Keratinocyte (primary cell): ENCODE results near the gene IGFL2. TPM values are rescaled to one million over a fixed set of nuclear protein-coding genes. Genes with fewer than 3 reads are reported as not detected.
"Not testable (repeated sequence)": the region's sequence is repeated elsewhere in the genome, so short reads cannot be mapped to it uniquely, and the experiment has no call there.

Source experiments
- DNase-seq: peaks from one replicate; pipeline ENCODE4 v3.0.0-alpha.2; 2011; ENCODE audit warnings: low read depth, missing footprints, low spot score
- FAIRE-seq: peaks from 2 replicates; lab custom pipeline; 2011; peaks lifted over from hg19 to GRCh38; lab: Jason Lieb, UNC
- H2AFZ ChIP-seq: 2 replicates; pipeline ENCODE4 v1.6.0; 2012; ENCODE audit warnings: low read length, control low read depth, inconsistent platforms; ENCODE audit not compliant: control insufficient read depth
- H3K27ac ChIP-seq: 2 replicates; pipeline ENCODE4 v1.5.1; 2011; ENCODE audit warnings: low read length; ENCODE audit not compliant: control insufficient read depth, insufficient read depth
- H3K27me3 ChIP-seq: 3 replicates; pipeline ENCODE4 v1.6.0; 2011; ENCODE audit warnings: low read length; ENCODE audit not compliant: control insufficient read depth, insufficient read depth; ENCODE audit errors: extremely low read depth
- H3K36me3 ChIP-seq, 2 experiments: 2 replicates in 1 of 2; 3 replicates in 1 of 2; pipeline ENCODE4 v1.5.1; 2011; ENCODE audit warnings: low read length in 2 of 2, mild to moderate bottlenecking in 1 of 2; ENCODE audit not compliant: control insufficient read depth in 2 of 2, insufficient read depth in 2 of 2; ENCODE audit errors: extremely low read depth in 1 of 2
- H3K4me1 ChIP-seq: 3 replicates; pipeline ENCODE4 v1.5.1; 2011; ENCODE audit warnings: low read length; ENCODE audit not compliant: control insufficient read depth, insufficient read depth; ENCODE audit errors: extremely low read depth
- H3K4me2 ChIP-seq: 3 replicates; pipeline ENCODE4 v1.6.0; 2011; ENCODE audit warnings: low read depth, low read length; ENCODE audit not compliant: control insufficient read depth, insufficient read depth; ENCODE audit errors: extremely low read depth
- H3K4me3 ChIP-seq, 3 experiments: fragments of 200-600 bp in 1 of 3; sonication (generic) in 1 of 3; 2 replicates in 2 of 3; 3 replicates in 1 of 3; pipeline ENCODE4 v1.5.1; 2011 to 2016; ENCODE audit warnings: low read length in 3 of 3, mild to moderate bottlenecking in 3 of 3, control low read depth in 2 of 3, inconsistent platforms in 1 of 3, low read depth in 1 of 3, mixed read lengths in 1 of 3, mixed run types in 1 of 3, moderate library complexity in 1 of 3; ENCODE audit not compliant: control insufficient read depth in 2 of 3, insufficient read depth in 2 of 3; ENCODE audit errors: extremely low read depth in 1 of 3
- H3K79me2 ChIP-seq: 2 replicates; pipeline ENCODE4 v1.6.0; 2012; ENCODE audit warnings: low read length; ENCODE audit not compliant: control insufficient read depth, insufficient read depth
- H3K9ac ChIP-seq: 3 replicates; pipeline ENCODE4 v1.6.0; 2011; ENCODE audit warnings: low read length; ENCODE audit not compliant: control insufficient read depth, insufficient read depth; ENCODE audit errors: extremely low read depth
- H3K9me1 ChIP-seq: 3 replicates; pipeline ENCODE4 v1.6.0; 2011; ENCODE audit warnings: low read length; ENCODE audit not compliant: control insufficient read depth, insufficient read depth; ENCODE audit errors: extremely low read depth
- H3K9me3 ChIP-seq: 2 replicates; pipeline ENCODE4 v1.5.1; 2012; ENCODE audit warnings: low read depth, low read length; ENCODE audit not compliant: control insufficient read depth
- H4K20me1 ChIP-seq: 3 replicates; pipeline ENCODE4 v1.6.0; 2011; ENCODE audit warnings: low read length; ENCODE audit not compliant: control insufficient read depth, insufficient read depth; ENCODE audit errors: extremely low read depth
- EZH2 ChIP-seq: IDR thresholded peaks from one replicate; pipeline ENCODE4 v1.6.1; 2012; ENCODE audit warnings: inconsistent platforms, mild to moderate bottlenecking, low read length, moderate library complexity
- dilution Hi-C: fragments of 300-500 bp; cut with MboI; formaldehyde crosslinking; loops from one replicate; pipeline ENCODE4 v1.7.0; 2020; ENCODE audit warnings: low sequenced_read_pairs; ENCODE audit not compliant: extremely low pct_ligation_motif_present
- polyA plus RNA-seq, 5 experiments: library from polyadenylated mRNA; depleted of rRNA in 3 of 5; stranded (reverse) in 3 of 5; stranded (forward) in 1 of 5; unstranded in 1 of 5; fragments of >200 nt; gene quantifications; 1 replicate in 1 of 5; 2 replicates in 3 of 5; 3 replicates in 1 of 5; pipeline versions ENCODE4 v1.2.1 to v1.2.3, GENCODE V29; 2011 to 2012; ENCODE audit warnings: missing spikeins in 2 of 5, low read depth in 1 of 5, low replicate concordance in 1 of 5
- TF ChIP-seq, protein P1 (sequence below), 3 experiments: IDR thresholded peaks in 1 of 3; conservative IDR thresholded peaks in 1 of 3; optimal IDR thresholded peaks in 1 of 3; 2 replicates in 2 of 3; 3 replicates in 1 of 3; pipeline versions ENCODE3 to v1.5.1; 2011; ENCODE audit warnings: low read length in 3 of 3, mild to moderate bottlenecking in 3 of 3, moderate library complexity in 2 of 3, control low read depth in 1 of 3, inconsistent platforms in 1 of 3; ENCODE audit not compliant: insufficient read depth in 2 of 3; ENCODE audit errors: extremely low read depth in 1 of 3

The IGFL2 gene
- polyA plus RNA-seq, 1 donor (not counting 4 experiments of a cell fraction or from before 2014, with no cell fraction given): 7.1 TPM

GRCh38 chr19:46182476-46182875 is 34.4 kb downstream of the IGFL2 start:
- H3K36me3 ChIP-seq: peaks cover 0 to 2% of the 10 kb centered on the region in 2 experiments
- no peak overlapping the region for H3K27ac ChIP-seq
- no peak overlapping the region for H3K9ac ChIP-seq
- no peak for TF ChIP-seq EZH2
- TF ChIP-seq, protein P1, sequence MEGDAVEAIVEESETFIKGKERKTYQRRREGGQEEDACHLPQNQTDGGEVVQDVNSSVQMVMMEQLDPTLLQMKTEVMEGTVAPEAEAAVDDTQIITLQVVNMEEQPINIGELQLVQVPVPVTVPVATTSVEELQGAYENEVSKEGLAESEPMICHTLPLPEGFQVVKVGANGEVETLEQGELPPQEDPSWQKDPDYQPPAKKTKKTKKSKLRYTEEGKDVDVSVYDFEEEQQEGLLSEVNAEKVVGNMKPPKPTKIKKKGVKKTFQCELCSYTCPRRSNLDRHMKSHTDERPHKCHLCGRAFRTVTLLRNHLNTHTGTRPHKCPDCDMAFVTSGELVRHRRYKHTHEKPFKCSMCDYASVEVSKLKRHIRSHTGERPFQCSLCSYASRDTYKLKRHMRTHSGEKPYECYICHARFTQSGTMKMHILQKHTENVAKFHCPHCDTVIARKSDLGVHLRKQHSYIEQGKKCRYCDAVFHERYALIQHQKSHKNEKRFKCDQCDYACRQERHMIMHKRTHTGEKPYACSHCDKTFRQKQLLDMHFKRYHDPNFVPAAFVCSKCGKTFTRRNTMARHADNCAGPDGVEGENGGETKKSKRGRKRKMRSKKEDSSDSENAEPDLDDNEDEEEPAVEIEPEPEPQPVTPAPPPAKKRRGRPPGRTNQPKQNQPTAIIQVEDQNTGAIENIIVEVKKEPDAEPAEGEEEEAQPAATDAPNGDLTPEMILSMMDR (optimal IDR thresholded peaks at IDR 0.05 in 1 of 3, IDR thresholded peaks at IDR 0.05 in 1 of 3, conservative IDR thresholded peaks at IDR 0.05 in 1 of 3; ENCODE audit: extremely low read depth in 1 of 3, insufficient read depth in 2 of 3, low read length in 3 of 3): no peak
- H3K9me1 ChIP-seq: no peaks in the 10 kb centered on the region
- no peaks in the 10 kb centered on the region for H4K20me1 ChIP-seq
- H3K79me2 ChIP-seq: no peaks in the 10 kb centered on the region
- H3K4me3 ChIP-seq: no peak overlapping the region
- H3K9me3 ChIP-seq: no peaks in the 10 kb centered on the region
- FAIRE-seq (no peak), DNase-seq (no peak)
- H3K27me3 ChIP-seq: no peaks in the 10 kb centered on the region
- dilution Hi-C loops: no loop called here
- H3K4me2 ChIP-seq: no peak overlapping the region
- H2AFZ ChIP-seq: no peak overlapping the region
- peaks cover 31% of the 10 kb centered on the region for H3K4me1 ChIP-seq

GRCh38 chr19:46184775-46185710 is 37.0 kb downstream of the IGFL2 start:
- FAIRE-seq: peak; percentile 13

More at GRCh38 chr19:46184775-46185710, 37.0 kb downstream of the IGFL2 start:
- H3K36me3 ChIP-seq, H3K9me1 ChIP-seq, H3K9me3 ChIP-seq, H3K79me2 ChIP-seq, H3K27me3 ChIP-seq, H3K4me3 ChIP-seq, H4K20me1 ChIP-seq, DNase-seq, dilution Hi-C loops: not testable (repeated sequence)
- Histone ChIP-seq H2AFZ (peak overlapping the region; percentile 34), H3K4me1 (peaks cover 32% of the 10 kb centered on the region), H3K9ac (peak overlapping the region; percentile 64), H3K27ac (peak overlapping the region; percentile 85), H3K4me2 (peak overlapping the region; percentile 50)
